ENCODE data around the gene CHCHD6. TPM values are rescaled to one million over a fixed set of nuclear protein-coding genes. Genes with fewer than 3 reads are reported as not detected.

Gene CHCHD6
- total RNA-seq, 2 donors from 2014 or later, result 9.9 to 15.5 TPM

- Mint-ChIP-seq H3K9me3 (no peaks in the 10 kb centered on the region), H3K27ac (no peak overlapping the region), H3K36me3 (ENCODE audit: insufficient read depth in 2 of 2) (peaks cover 0 to 2% of the 10 kb centered on the region in 2 donors), H3K27me3 (ENCODE audit: low read depth) (no peaks in the 10 kb centered on the region), H3K4me3 (no peak overlapping the region), H3K4me1 (ENCODE audit: low read depth) (no peaks in the 10 kb centered on the region)
- ATAC-seq (replicated peaks in 1 of 2), result no peak
- no peak for DNase-seq
Measured at GRCh38 chr3:126958638-126959085, 254.6 kb downstream of the CHCHD6 start.

GRCh38 chr3:126959136-126959920 lies 255.3 kb downstream of the CHCHD6 start:
- peaks cover 0 to 2% of the 10 kb centered on the region in 2 donors for H3K36me3 Mint-ChIP-seq (ENCODE audit: insufficient read depth in 2 of 2)
- no peak overlapping the region for H3K4me3 Mint-ChIP-seq
- H3K27me3 Mint-ChIP-seq (ENCODE audit: low read depth), result no peaks in the 10 kb centered on the region
- H3K27ac Mint-ChIP-seq, result no peak overlapping the region
- no peak for DNase-seq
- no peaks in the 10 kb centered on the region for H3K4me1 Mint-ChIP-seq (ENCODE audit: low read depth)
- no peak for ATAC-seq (replicated peaks in 1 of 2)
- H3K9me3 Mint-ChIP-seq, result no peaks in the 10 kb centered on the region

- no peak for ATAC-seq (replicated peaks in 1 of 2)
- DNase-seq, result no peak
- Mint-ChIP-seq H3K27ac (no peak overlapping the region), H3K4me1 (ENCODE audit: low read depth) (no peaks in the 10 kb centered on the region), H3K9me3 (no peaks in the 10 kb centered on the region), H3K36me3 (ENCODE audit: insufficient read depth in 2 of 2) (peaks cover 0 to 2% of the 10 kb centered on the region in 2 donors), H3K4me3 (no peak overlapping the region), H3K27me3 (ENCODE audit: low read depth) (no peaks in the 10 kb centered on the region)
Measured at GRCh38 chr3:126959921-126960603, 256.0 kb downstream of the CHCHD6 start.

GRCh38 chr3:126960604-126960995 lies 256.6 kb downstream of the CHCHD6 start:
- DNase-seq (no peak), ATAC-seq (replicated peaks in 1 of 2) (no peak)
- Mint-ChIP-seq H3K36me3 (ENCODE audit: insufficient read depth in 2 of 2) (peaks cover 0 to 2% of the 10 kb centered on the region in 2 donors), H3K27me3 (ENCODE audit: low read depth) (no peaks in the 10 kb centered on the region), H3K4me3 (no peak overlapping the region), H3K27ac (no peak overlapping the region), H3K9me3 (no peaks in the 10 kb centered on the region), H3K4me1 (ENCODE audit: low read depth) (no peaks in the 10 kb centered on the region)

- Mint-ChIP-seq H3K36me3 (ENCODE audit: insufficient read depth in 2 of 2) (peaks cover 0 to 2% of the 10 kb centered on the region in 2 donors), H3K27me3 (ENCODE audit: low read depth) (no peaks in the 10 kb centered on the region), H3K4me1 (ENCODE audit: low read depth) (no peaks in the 10 kb centered on the region), H3K4me3 (no peak overlapping the region), H3K9me3 (no peaks in the 10 kb centered on the region), H3K27ac (no peak overlapping the region)
- DNase-seq, result no peak
- no peak for ATAC-seq (replicated peaks in 1 of 2)
Measured at GRCh38 chr3:126961191-126961790, 257.3 kb downstream of the CHCHD6 start.

- Mint-ChIP-seq H3K27ac (no peak overlapping the region), H3K27me3 (ENCODE audit: low read depth) (no peaks in the 10 kb centered on the region), H3K4me3 (no peak overlapping the region), H3K36me3 (ENCODE audit: insufficient read depth in 2 of 2) (peaks cover 0 to 2% of the 10 kb centered on the region in 2 donors), H3K4me1 (ENCODE audit: low read depth) (no peaks in the 10 kb centered on the region), H3K9me3 (no peaks in the 10 kb centered on the region)
- ATAC-seq (replicated peaks in 1 of 2) (no peak), DNase-seq (no peak)
Measured at GRCh38 chr3:126961791-126962461, 257.9 kb downstream of the CHCHD6 start.

- ATAC-seq (replicated peaks in 1 of 2), result no peak
- DNase-seq, result no peak
- H3K36me3 Mint-ChIP-seq (ENCODE audit: insufficient read depth in 2 of 2), result peaks cover 0 to 2% of the 10 kb centered on the region in 2 donors
- H3K27me3 Mint-ChIP-seq (ENCODE audit: low read depth), result no peaks in the 10 kb centered on the region
- H3K9me3 Mint-ChIP-seq, result no peaks in the 10 kb centered on the region
- H3K4me3 Mint-ChIP-seq, result no peak overlapping the region
- no peaks in the 10 kb centered on the region for H3K4me1 Mint-ChIP-seq (ENCODE audit: low read depth)
- H3K27ac Mint-ChIP-seq, result no peak overlapping the region
Measured at GRCh38 chr3:126962756-126963155, 258.7 kb downstream of the CHCHD6 start.

- no peaks in the 10 kb centered on the region for H3K9me3 Mint-ChIP-seq
- peaks cover 0 to 2% of the 10 kb centered on the region in 2 donors for H3K36me3 Mint-ChIP-seq (ENCODE audit: insufficient read depth in 2 of 2)
- no peaks in the 10 kb centered on the region for H3K27me3 Mint-ChIP-seq (ENCODE audit: low read depth)
- H3K27ac Mint-ChIP-seq, result no peak overlapping the region
- ATAC-seq (replicated peaks in 1 of 2), result no peak
- no peak overlapping the region for H3K4me3 Mint-ChIP-seq
- DNase-seq, result no peak
- no peaks in the 10 kb centered on the region for H3K4me1 Mint-ChIP-seq (ENCODE audit: low read depth)
Measured at GRCh38 chr3:126963261-126964190, 259.5 kb downstream of the CHCHD6 start.

GRCh38 chr3:126964261-126964660 lies 260.2 kb downstream of the CHCHD6 start:
- no peak for ATAC-seq (replicated peaks in 1 of 2)
- peaks cover 3% of the 10 kb centered on the region for H3K27me3 Mint-ChIP-seq (ENCODE audit: low read depth)
- no peak overlapping the region for H3K4me3 Mint-ChIP-seq
- DNase-seq, result no peak
- peaks cover 0 to 2% of the 10 kb centered on the region in 2 donors for H3K36me3 Mint-ChIP-seq (ENCODE audit: insufficient read depth in 2 of 2)
- no peaks in the 10 kb centered on the region for H3K9me3 Mint-ChIP-seq
- no peak overlapping the region for H3K27ac Mint-ChIP-seq
- H3K4me1 Mint-ChIP-seq (ENCODE audit: low read depth), result no peaks in the 10 kb centered on the region

GRCh38 chr3:126964950-126965349 lies 260.9 kb downstream of the CHCHD6 start:
- H3K27ac Mint-ChIP-seq, result no peak overlapping the region
- peaks cover 0 to 2% of the 10 kb centered on the region in 2 donors for H3K36me3 Mint-ChIP-seq (ENCODE audit: insufficient read depth in 2 of 2)
- peaks cover 5% of the 10 kb centered on the region for H3K27me3 Mint-ChIP-seq (ENCODE audit: low read depth)
- ATAC-seq (replicated peaks in 1 of 2), result no peak
- H3K9me3 Mint-ChIP-seq, result no peaks in the 10 kb centered on the region
- no peaks in the 10 kb centered on the region for H3K4me1 Mint-ChIP-seq (ENCODE audit: low read depth)
- DNase-seq, result no peak
- H3K4me3 Mint-ChIP-seq, result no peak overlapping the region

GRCh38 chr3:126965526-126966080 lies 261.6 kb downstream of the CHCHD6 start:
- Mint-ChIP-seq H3K9me3 (no peaks in the 10 kb centered on the region), H3K4me3 (no peak overlapping the region), H3K27ac (no peak overlapping the region), H3K4me1 (ENCODE audit: low read depth) (no peaks in the 10 kb centered on the region), H3K27me3 (ENCODE audit: low read depth) (peaks cover 5% of the 10 kb centered on the region), H3K36me3 (ENCODE audit: insufficient read depth in 2 of 2) (no peaks in the 10 kb centered on the region)
- no peak for DNase-seq
- no peak for ATAC-seq (replicated peaks in 1 of 2)

- peaks cover 5% of the 10 kb centered on the region for H3K27me3 Mint-ChIP-seq (ENCODE audit: low read depth)
- H3K27ac Mint-ChIP-seq, result no peak overlapping the region
- DNase-seq (no peak), ATAC-seq (replicated peaks in 1 of 2) (no peak)
- H3K4me1 Mint-ChIP-seq (ENCODE audit: low read depth), result no peaks in the 10 kb centered on the region
- no peaks in the 10 kb centered on the region for H3K36me3 Mint-ChIP-seq (ENCODE audit: insufficient read depth in 2 of 2)
- no peak overlapping the region for H3K4me3 Mint-ChIP-seq
- no peaks in the 10 kb centered on the region for H3K9me3 Mint-ChIP-seq
Measured at GRCh38 chr3:126967386-126967785, 263.3 kb downstream of the CHCHD6 start.
